ENCODE results near the gene FBP2.

DNA sequence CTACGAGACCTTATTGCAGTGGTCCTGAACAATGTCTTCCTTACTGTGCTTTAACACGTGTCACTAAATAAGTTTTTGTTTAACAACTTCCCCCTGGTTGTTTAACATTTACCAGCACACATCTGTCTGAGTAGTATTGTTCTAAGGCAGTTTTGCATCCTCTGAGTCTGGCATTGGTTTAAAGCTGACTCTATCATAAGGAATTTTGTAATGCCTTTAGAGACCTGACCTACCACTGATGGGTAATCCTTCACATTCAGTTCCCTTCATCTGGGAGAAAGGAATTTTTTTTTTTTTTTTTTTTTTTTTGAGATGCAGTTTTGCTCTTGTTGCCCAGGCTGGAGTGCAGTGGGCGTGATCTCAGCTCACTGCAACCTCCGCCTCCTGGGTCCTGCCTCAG lies 58.7 kb downstream of the FBP2 start:
- TF ChIP-seq, protein P1, sequence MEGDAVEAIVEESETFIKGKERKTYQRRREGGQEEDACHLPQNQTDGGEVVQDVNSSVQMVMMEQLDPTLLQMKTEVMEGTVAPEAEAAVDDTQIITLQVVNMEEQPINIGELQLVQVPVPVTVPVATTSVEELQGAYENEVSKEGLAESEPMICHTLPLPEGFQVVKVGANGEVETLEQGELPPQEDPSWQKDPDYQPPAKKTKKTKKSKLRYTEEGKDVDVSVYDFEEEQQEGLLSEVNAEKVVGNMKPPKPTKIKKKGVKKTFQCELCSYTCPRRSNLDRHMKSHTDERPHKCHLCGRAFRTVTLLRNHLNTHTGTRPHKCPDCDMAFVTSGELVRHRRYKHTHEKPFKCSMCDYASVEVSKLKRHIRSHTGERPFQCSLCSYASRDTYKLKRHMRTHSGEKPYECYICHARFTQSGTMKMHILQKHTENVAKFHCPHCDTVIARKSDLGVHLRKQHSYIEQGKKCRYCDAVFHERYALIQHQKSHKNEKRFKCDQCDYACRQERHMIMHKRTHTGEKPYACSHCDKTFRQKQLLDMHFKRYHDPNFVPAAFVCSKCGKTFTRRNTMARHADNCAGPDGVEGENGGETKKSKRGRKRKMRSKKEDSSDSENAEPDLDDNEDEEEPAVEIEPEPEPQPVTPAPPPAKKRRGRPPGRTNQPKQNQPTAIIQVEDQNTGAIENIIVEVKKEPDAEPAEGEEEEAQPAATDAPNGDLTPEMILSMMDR (IDR thresholded peaks at IDR 0.05; ENCODE audit: insufficient read depth, low read length), result no peak
- TF ChIP-seq POLR2AphosphoS5 (IDR thresholded peaks at IDR 0.05; ENCODE audit: low read depth), result no peak
- TF ChIP-seq GABPA (IDR thresholded peaks at IDR 0.05; ENCODE audit: low read depth), result no peak
- no peak for TF ChIP-seq SPI1 (IDR thresholded peaks at IDR 0.05; ENCODE audit: borderline replicate concordance, low read depth)
